ENCODE measurements around the gene LRP1B. TPM values are rescaled to one million over a fixed set of nuclear protein-coding genes. Genes with fewer than 3 reads are reported as not detected.

LRP1B gene
- total and polyA plus RNA-seq, 2 of the 8 experiments (the other 6 are each of a cell fraction or from before 2014, with no cell fraction given), result 0.03 TPM; not detected in 1

DNA sequence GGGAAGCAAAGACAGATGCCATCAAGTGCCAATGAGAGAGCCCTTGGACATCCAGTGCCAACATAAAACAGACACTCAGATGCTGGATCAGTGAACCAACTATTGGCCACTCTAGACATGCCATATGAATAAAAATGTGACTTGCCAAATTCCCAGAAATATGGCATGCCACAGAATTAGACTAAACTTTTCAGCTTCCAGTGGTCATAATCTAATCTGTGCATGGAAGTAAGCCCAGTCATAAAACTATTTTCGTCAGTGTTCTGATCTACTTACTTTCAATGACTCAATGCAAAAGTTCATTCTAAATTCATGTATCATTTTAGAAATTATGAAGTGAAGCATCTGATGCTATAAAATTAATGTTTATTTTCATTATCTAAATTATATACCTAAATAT is 1844.4 kb downstream of the LRP1B start:
- 91% methylated on average over 1 of the region's 1 CpG; no CpG with 5 or more reads in 1 of the 2 experiments for WGBS, 2 experiments (ENCODE audit: extremely low coverage in 1 of 2, insufficient coverage in 1 of 2, insufficient read length in 1 of 2, insufficient replicate concordance in 2 of 2, low coverage in 1 of 2, low lambda C conversion rate in 2 of 2, missing lambda C conversion rate in 1 of 2)
- Histone ChIP-seq H2BK120ac (replicated peaks; ENCODE audit: low read depth, low read length) (no peak overlapping the region), H3K18ac (ENCODE audit: extremely low read depth, low read length) (no peak overlapping the region), H3K4me3 (ENCODE audit: extremely low read depth in 1 of 4, insufficient read depth in 2 of 4, low read depth in 3 of 4, low read length in 4 of 4) (no peak overlapping the region), H2BK5ac (ENCODE audit: low read depth, low read length) (no peak overlapping the region), H3K36me3 (ENCODE audit: control insufficient read depth in 2 of 4, insufficient read depth in 4 of 4, low read length in 3 of 4) (no peaks in the 10 kb centered on the region), H3K23ac (ENCODE audit: insufficient read length) (no peak overlapping the region), H3K4ac (replicated peaks; ENCODE audit: insufficient read length, low read depth, low read length) (no peak overlapping the region), H4K8ac (ENCODE audit: extremely low read depth, insufficient read depth, low read length) (no peak overlapping the region), H4K20me1 (replicated peaks in 1 of 2; ENCODE audit: control insufficient read depth in 1 of 2, insufficient read depth in 2 of 2, low read length in 2 of 2) (no peaks in the 10 kb centered on the region), H4K5ac (ENCODE audit: insufficient read length, low read depth, low read length) (no peak overlapping the region), H3K4me2 (ENCODE audit: insufficient read depth in 1 of 2, low read depth in 2 of 2, low read length in 2 of 2) (no peak overlapping the region), H3K9me3 (ENCODE audit: insufficient read depth in 2 of 2, low read depth in 1 of 2, low read length in 1 of 2) (no peaks in the 10 kb centered on the region), H3K56ac (replicated peaks; ENCODE audit: insufficient read length, low read depth, low read length) (no peak overlapping the region), H3K9ac (replicated peaks in 1 of 4; ENCODE audit: extremely low read depth in 1 of 4, low read depth in 3 of 4, low read length in 3 of 4) (no peak overlapping the region), H3K27ac (ENCODE audit: low read depth, low read length) (no peak overlapping the region), H2AK5ac (ENCODE audit: low read depth, low read length) (no peak overlapping the region), H2AFZ (ENCODE audit: low read length) (no peak overlapping the region), H2BK12ac (ENCODE audit: low read depth, low read length) (no peak overlapping the region), H3K79me1 (ENCODE audit: low read depth, low read length) (no peaks in the 10 kb centered on the region), H3K79me2 (ENCODE audit: control insufficient read depth in 1 of 2, insufficient read depth in 2 of 2, low read length in 2 of 2) (no peaks in the 10 kb centered on the region), H3K27me3 (replicated peaks in 1 of 4; ENCODE audit: control insufficient read depth in 3 of 4, extremely low read depth in 1 of 4, insufficient read depth in 3 of 4, low read length in 3 of 4) (no peaks in the 10 kb centered on the region), H4K91ac (replicated peaks; ENCODE audit: insufficient read length, low read length) (no peak overlapping the region), H2BK20ac (ENCODE audit: low read length) (no peak overlapping the region), H2BK15ac (ENCODE audit: low read length) (no peak overlapping the region), H3K14ac (ENCODE audit: insufficient read length) (no peak overlapping the region), H3K4me1 (replicated peaks in 1 of 4; ENCODE audit: control insufficient read depth in 3 of 4, insufficient read depth in 4 of 4, low read length in 3 of 4) (no peaks in the 10 kb centered on the region), H3K23me2 (ENCODE audit: low read depth, low read length) (no peaks in the 10 kb centered on the region)
- DNase-seq (ENCODE audit: low read depth in 1 of 2, low spot score in 2 of 2) (no peak), FAIRE-seq (no peak)
- ChIA-PET POLR2A (ENCODE audit: partially characterized antibody) (no interaction called here), CTCF (ENCODE audit: partially characterized antibody) (no interaction called here)
- no peak for TF ChIP-seq GTF2F1 (IDR thresholded peaks at IDR 0.05; ENCODE audit: borderline replicate concordance, low read depth, low read length)
- no peak for TF ChIP-seq TAF7 (optimal IDR thresholded peaks at IDR 0.05; ENCODE audit: borderline replicate concordance, low read depth, low read length)
- TF ChIP-seq POU5F1 (IDR thresholded peaks at IDR 0.05; ENCODE audit: low read depth, low read length), result no peak
- TF ChIP-seq RFX5 (IDR thresholded peaks at IDR 0.05; ENCODE audit: borderline replicate concordance, low read depth, low read length), result no peak
- no peak for TF ChIP-seq BRCA1 (IDR thresholded peaks at IDR 0.05; ENCODE audit: low read depth, low read length)
- TF ChIP-seq CTBP2 (IDR thresholded peaks at IDR 0.05; ENCODE audit: borderline replicate concordance, insufficient read depth, insufficient read length, low read length), result no peak
- no peak for TF ChIP-seq KDM4A (IDR thresholded peaks at IDR 0.05; ENCODE audit: low read depth, low read length, severe bottlenecking)

All from H1 (cell line).